Measurements from ENCODE around the gene ZNF772.
A peak's percentile ranks its signal among the peaks of the same experiment; 100 is the strongest.

Gene ZNF772

GRCh38 chr19:57435062-57435978 lies 42.0 kb downstream of the ZNF772 start, which contains the start of gene ZNF749:
ZNF749 (plus strand) TSS chr19:57435325; CDS start chr19:57435579, 254 bp downstream.
- peak; percentile 87 for DNase-seq (ENCODE audit: low read depth, low spot score)

- DNase-seq (ENCODE audit: low read depth, low spot score), result no peak
Measured at GRCh38 chr19:57434386-57435061, 42.8 kb downstream of the ZNF772 start.

GRCh38 chr19:57421037-57421436 lies 56.3 kb downstream of the ZNF772 start:
- DNase-seq (ENCODE audit: low read depth, low spot score), result no peak

GRCh38 chr19:57419439-57419838 lies 57.9 kb downstream of the ZNF772 start:
- DNase-seq (ENCODE audit: low read depth, low spot score), result no peak
